Fibroblast of skin of back (primary cell): ENCODE measurements around the gene ITGBL1.
"Not testable (repeated sequence)": the region's sequence is repeated elsewhere in the genome, so short reads cannot be mapped to it uniquely, and the experiment has no call there.

Experiments
- DNase-seq: peaks from one replicate; pipeline ENCODE4 v3.0.0-alpha.2; 2013

The ITGBL1 gene

DNA sequence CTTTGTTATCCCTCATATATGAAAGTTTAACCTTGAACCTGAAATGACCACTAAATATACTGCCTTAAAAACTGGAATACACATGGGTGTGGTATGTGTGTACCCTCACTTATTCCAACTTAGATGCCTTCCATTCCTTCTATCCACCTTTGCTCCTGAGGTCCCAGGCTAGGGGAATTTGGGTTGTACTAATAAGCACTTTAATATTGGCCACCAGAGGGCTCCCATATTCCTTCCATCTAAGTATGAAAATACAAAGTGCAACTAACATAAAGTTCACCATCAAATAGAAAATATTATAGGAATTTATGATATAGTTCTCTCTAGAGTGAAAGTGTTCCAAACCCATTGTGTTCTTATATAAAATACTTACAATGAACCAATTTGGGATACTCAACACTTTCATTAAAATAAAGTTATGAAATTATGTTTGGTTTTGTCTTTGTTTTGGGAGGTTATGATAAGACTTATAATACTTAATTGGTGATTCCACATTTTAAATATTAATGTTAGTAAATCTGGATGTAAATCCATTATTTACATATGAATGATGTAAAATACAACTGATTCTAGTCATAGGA, 62.3 kb downstream of the ITGBL1 start:
- peak; percentile 65 for DNase-seq

DNA sequence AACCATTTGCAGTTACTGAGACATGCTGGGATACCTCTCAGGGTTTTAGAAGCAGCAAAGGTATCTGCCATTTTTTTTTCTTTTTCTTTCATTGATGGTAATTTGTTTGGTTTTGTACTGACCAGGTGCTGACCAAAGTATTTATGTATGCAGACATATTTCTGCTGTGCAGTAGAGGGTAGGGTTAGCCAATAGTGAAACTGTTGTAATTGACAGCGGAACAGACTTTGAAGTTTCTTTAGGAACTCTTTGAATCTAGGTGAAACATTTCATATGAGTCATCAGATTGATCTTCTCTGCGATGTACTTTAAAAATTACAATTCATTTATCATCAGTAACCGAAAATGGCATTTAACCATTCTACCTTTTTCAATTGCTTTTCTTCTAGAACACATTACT, 63.0 kb downstream of the ITGBL1 start:
- no peak for DNase-seq

DNA sequence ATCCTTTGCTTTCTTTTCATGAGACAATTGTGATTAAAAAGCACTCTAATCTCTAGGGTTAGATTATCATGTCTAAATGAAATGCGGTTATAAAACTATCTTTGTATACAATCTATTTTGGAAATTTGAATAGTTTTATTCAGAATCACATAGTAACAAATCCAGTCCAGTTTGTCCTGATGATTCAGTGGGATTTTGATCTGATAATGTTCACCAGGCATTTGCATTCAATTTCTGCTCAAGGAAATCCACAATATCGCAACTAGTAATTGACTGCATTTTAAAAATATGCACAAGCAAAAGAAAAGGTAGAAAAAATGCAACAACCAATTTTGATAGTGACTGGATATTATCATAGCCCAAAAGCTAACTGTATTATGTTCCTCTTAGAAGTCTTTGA, 63.8 kb downstream of the ITGBL1 start:
- no peak for DNase-seq

DNA sequence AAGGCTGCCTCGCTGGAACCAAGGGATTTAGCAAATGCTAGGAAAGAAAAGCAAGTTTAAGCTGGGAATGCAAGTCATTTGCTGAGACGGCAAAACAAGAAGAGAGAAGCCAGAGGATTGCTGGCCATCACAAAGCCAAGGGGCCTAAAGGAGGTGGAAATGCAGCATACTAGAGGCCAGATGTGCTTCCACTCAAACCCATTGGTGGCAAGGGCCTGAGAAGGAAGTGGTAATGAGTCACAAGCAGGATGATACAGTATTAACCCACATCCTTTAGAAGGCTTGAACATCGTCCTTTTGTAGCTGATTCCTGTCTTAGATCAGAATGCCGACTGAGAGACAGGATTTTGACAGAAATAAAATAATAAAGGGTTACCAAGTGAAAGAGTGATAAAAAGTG, 68.2 kb downstream of the ITGBL1 start:
- peak; percentile 89 for DNase-seq

DNA sequence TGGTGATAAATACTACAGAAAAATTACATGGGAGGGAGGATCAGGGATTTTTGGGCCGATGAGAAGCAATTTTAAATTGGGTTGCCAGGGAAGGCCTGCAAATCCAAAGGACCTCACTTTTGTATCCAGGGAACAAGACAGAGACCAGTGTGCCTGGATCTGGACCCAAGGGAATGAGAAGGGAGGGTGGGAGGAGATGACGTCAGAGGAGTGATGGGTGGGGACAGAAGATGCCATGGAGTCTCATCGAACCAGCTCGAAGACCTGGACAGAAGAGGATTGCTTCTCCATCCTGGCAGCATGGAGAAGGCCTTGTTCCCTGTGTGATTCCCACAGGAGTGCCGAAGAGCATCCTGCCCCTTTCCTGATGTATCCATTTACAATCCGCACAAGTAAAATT, 68.9 kb downstream of the ITGBL1 start:
- DNase-seq: no peak

DNA sequence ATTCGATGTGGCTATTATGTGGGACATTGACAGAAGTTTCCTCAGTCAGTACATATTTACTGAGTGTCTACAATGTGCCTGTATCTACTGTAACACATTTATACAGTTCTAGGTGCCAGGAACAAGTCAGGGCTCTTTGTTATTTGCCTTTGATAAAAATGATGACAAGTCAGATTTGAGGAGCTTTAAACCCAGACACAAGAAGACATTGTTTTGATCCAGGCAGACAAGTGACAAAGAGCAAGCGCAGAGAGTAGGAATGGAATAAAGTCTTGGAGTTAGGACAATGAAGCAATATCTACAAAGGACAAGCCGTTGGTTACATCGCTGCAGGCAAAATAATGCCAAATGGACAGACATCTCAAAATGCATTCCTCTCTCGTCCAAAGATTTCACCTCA, 70.1 kb downstream of the ITGBL1 start:
- DNase-seq: no peak

DNA sequence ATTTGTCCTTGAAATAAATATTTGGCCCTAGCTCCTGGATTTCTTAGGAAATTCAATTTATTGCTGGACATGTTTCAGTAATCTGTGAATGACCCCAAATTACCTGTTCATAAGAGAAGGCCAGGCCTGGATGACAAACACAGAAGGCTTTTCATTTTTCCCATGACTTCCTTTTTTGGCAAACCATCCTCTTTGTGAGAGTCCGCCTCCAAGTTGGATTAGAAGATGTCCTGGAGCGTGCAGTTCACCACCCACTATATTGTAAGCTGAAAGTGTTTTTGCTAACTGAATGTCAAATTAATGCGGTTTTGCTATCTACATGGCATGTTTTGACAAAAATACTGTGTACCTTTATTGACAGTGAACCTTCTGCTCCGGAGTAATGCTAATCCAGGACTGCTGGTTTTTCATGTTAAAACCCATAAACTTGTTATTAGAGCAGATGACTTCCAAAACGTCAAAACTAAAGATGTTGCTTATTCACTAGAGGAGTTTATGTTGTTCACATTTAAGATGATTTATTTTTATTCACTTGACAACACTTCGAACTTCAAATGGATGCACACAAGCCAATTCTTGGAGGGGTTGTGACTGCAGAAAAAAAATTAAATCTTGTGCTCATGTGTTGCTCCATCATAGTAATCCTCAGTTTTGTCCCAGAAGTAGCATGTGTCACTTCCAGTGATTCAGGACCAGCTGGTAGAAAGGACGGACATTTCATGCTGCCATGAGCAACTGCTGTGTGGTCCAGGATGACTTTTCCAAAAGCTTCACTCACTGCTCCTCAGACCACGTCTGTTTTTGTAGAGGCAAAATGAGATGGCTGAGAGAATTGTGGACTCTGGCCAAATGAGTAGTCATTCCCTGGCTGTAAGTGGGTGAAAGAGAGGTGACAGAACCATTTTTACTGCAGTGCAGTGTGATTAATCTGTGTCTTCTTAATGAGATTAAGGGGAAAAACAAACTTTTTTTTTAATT, 71.0 kb downstream of the ITGBL1 start:
- peak; percentile 92 for DNase-seq

DNA sequence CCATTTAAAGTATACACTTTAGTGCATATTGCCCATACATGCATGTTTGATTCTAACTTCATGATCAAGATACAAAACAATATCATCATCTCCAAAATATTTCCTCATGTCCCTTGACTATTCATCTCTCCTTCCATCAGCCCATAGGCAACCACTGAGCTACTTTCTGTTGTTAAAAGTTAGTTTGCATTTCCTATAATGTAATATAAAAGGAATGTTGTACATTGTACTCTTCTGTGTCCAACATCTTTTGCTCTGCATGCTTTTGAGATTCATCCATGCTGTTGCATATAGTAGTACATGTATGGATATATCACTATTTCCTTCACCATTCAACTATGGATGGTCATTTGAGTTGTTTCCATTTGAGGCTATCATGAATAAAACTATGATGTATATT, 74.7 kb downstream of the ITGBL1 start:
- peak; percentile 85 for DNase-seq

DNA sequence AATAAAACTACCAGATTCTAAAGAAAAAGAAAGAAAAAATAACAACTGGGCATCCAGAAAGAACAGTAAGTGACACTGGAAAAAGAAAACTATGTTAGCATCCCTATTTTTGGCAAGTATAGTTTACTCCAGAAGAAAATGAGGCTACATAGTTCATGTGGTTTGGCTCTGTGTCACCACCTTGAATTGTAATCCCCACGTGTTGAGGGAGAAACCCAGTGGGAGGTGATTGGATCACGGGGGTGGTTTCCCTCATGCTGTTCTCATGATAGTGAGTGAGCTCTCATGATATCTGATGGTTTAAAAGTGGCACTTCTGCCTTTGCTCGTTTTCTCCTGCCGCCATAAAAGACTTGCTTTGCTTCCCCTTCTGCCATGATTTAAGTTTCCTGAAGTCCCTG, 76.9 kb downstream of the ITGBL1 start:
- peak; percentile 87 for DNase-seq

DNA sequence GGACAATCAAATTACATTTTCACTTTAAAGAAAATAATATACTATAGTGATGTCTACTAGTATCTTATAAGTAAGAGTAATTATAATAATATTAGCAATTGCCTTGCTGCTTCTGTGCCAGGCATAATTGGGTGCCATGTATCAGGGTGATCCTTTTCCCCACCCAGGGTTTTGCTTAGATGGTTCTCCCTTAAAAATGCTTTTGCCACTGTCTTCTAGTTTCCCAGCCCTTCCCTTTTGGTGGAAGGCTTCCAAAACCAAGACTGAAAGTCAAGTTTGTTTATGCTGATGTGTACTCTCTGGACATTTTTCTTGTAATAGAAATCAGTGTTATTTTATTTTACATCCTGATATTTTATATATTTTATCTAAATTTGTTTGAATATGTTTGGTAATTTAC, 77.8 kb downstream of the ITGBL1 start:
- DNase-seq: peak; percentile 27

DNA sequence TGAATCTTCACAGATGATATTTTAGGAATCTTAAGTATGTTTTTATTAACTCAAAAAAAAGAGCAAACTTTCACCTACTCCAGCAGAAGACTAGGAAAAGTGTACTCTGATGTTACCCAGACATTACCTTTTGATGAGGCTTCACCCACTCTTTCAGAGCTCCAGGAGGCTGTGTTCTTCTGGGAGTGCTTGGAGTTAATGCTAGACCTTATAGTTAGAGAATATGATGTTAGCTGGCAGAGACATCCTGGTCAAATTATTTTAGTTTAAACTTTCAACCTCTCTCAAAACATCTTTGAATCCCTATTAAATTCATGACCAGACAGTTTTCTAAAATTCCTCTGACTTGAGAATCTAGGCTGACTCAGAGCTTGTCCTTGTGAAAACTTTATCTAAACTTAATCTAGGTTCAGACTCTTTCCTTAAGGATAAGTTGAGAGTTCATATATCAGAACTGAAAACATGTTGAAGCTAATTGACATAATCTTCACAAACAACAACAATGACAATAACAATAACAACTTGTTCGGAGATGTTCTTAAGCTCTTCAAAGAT, 82.8 kb downstream of the ITGBL1 start:
- DNase-seq: peak; percentile 70

DNA sequence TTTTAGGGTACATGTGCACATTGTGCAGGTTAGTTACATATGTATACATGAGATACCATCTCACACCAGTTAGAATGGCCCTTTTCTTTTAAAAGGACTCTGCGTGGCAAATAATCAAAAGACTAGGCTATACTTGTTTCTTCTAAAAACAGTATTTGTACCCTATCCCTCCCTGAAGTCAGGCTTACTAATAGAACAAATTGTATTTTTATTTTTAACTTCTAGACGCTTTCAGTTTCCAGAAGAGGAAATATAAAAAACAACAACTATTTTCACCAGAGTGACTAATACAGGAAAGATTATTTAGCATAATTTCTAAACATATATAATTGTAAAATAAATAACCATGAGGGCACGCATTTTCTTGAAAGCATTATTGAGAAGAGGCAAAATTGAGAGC, 83.6 kb downstream of the ITGBL1 start:
- no peak for DNase-seq

DNA sequence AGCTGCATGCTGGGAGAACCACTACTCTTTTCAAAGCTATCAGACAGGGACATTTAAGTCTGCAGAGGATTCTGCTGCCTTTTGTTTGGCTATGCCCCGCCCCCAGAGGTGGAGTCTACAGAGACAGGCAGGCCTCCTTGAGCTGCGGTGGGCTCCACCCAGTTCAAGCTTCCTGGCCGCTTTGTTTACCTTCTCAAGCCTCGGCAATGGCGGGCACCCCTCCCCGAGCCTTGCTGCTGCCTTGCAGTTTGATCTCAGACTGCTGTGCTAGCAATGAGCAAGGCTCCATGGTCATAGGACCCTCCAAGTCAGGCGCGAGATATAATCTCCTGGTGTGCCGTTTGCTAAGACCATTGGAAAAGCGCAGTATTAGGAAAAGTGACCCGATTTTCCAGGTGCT, 92.1 kb downstream of the ITGBL1 start:
- not testable (repeated sequence) for DNase-seq

DNA sequence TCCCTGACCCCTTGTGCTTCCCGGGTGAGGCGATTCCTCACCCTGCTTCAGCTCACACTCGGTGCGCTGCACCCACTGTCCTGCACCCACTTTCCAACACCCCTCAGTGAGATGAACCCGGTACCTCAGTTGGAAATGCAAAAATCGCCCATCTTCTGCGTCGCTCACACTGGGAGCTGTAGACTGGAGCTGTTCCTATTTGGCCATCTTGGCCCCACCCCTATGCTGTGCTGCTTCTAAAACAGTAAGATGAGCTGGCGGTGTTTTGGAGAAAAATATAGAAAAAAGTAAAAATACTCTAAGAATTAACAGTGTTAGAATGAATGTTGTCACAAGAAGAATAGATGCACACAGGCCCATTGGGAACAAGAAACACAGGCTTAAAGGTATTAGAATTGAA, 92.5 kb downstream of the ITGBL1 start:
- no peak for DNase-seq

DNA sequence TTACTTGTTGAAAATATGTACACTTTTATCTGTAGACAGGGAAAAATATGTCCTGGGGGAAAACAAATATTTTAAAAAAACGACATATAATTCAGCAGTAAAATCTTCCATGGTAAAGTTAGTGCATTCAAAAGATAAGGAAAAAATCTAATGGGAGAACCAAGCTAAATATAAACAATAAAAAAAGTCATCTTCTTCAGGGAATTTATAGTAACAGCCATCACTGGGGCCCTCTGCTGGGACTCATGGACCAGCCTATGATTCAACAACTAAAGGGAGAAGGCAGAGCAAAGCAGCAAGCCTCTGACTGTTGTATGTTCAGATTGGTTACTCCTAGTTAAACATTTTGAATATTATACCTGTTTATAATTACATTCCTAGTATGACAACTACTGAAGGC, 93.0 kb downstream of the ITGBL1 start:
- DNase-seq: peak; percentile 50

DNA sequence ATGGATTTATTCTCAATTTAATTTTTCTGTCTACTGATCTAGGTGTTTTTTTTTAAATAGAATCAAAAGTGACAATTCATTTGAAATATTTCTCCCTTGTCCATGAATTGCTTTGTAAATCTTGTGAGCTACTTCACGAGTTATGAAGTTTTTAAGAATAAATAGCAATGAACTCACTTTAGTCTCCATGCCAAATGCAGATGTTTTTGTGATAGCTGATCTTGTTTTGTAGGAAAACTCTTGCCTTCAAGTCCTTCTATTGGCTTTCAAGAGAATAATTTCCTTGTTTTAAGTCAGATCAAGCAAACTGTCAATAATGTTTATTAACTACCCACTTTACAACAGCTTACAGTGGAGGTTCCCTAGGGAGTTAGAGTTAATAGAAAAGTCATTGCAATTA, 99.8 kb downstream of the ITGBL1 start:
- no peak for DNase-seq

DNA sequence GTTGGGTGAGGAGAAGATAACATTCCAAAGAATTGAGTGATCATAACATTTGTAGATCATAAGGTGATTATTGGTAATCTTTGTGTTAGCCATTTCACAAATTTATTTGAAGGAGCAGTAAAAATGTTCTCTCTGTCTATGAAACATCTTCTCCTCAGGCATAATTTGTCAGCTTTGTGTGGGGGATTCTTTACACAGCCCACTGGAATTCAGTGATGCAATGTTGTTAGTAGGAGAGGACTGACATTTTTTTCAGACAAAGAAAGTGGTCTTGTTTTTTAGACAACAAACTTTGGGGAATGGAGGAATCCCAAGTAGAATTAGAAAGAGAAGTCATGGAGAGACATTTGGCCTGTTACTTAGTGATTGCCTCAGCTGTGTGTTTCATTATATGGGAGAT, 100.3 kb downstream of the ITGBL1 start:
- peak; percentile 81 for DNase-seq

DNA sequence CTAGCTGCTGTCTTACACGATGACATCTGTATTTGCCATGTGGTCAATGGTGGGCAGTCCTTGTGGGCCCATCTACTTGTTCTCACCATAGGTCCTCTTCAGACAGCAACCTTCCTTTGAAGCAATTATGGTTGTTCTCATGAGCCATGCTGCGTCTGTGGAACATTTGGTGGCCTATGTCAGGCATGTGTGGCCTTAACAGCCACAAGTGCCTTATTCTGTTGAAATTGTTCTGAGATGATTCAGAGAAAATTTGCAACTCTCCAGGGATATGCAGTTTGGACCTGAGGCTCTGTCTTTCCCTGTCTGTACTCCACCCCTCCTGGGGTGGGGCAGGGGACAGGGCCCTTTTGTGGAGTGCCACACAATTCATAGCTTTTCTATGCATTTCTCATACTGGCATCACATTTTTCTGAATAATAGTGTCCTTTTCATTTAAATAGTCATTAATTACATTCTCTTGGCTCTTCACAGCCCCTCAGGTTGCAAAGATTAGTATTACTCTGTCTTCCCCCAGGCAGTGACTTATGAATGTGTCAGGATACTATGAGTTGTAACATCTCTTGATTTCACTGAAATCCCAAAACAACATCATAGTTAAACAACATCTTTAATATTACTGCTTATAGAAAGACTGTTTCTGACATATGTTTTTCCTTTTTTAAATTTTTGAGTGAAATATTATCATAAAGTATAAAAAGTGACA, 102.1 kb downstream of the ITGBL1 start:
- peak; percentile 69 for DNase-seq

DNA sequence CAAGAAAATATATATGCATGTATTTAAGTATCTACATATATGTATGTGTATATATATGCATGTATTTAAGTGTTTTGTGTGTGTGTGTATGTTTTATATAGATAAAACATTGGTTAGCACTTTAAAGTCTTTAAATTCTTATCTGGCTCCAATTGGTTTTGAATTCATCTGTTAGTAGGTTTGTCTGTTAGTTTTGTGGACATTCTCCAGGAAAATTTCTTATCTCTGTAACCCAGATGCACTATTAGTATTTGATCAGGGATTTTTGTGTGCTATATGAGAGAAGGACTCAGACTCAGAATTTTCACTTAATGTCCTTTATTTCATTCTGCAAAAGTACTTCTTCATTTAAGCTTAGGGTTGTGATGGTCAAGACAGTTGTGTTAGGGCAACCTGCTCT, 103.1 kb downstream of the ITGBL1 start:
- DNase-seq: no peak

DNA sequence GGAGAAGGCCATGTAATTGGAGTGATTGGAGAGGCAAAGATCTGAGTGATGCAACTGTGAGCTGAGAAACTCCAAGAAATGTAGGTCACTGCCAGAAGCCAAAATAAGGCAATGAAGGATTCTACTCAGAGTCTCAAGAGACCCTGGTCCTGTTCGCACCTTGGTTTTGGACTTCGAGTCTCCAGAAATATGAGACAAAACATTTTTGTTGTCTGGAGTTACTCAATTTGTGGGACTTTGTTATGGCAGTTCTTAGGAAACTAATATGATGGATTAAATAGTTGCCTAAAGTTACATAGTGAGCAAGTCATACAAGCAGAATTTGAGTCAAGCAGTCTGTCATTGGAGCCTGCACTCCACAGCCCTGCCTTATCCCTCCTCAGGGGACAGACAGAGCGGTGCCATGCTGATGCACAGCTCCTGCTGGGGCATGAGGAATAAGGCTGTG, 104.2 kb downstream of the ITGBL1 start:
- DNase-seq: no peak

DNA sequence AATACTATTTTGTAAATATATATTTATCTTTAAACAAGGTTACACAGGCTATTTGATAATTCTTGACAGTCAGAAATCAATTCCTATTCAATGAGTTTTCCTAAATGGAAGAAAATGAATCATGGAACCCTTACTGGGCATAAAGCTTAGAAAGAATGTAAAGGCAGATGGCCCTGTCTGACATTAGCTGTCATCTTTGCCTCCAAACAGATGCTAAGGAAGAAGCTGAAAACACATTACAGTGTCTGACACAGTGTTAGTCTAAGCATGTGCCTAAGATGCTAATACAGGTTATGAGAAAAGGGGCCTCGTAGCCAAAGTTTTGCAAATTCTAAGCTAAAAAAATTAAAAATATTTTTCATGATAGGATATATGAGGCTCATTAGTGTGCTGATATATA, 112.8 kb downstream of the ITGBL1 start:
- DNase-seq: no peak

DNA sequence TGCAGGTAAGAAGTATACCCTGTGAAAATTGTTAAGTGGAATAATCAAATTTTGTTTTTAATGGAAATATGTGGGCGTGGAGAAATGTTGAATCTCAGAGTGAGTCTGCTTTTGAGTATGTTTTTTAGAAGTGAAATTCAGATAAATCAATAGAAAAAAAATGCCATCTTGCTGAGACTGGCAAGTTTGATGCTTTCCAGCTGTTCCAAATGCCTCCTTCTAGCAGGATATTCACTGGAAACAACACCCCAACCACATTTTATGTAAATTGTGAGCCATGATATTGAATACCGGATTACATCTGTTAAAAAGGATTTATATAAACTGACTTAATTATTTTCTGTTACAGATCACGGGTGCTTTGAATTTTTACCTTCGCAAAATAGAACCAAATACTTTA, 115.4 kb downstream of the ITGBL1 start:
- DNase-seq: no peak

DNA sequence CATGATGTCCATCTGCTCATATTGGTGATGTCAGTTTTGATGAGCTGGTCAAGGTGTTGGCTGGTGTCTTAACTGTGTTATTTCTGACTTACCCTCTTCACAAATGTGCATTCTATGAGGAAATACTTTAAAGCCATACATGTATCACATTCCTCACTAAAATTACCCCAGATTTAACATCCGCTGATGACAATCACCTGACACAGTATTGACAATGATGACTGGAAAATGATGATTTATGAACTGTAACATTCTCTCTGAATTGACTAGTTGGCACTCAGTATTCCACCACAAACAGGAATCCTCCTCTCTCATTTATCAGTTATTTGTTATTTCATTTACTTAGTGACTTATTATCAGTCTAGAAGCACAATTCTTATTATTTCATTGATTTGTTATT, 117.3 kb downstream of the ITGBL1 start:
- DNase-seq: no peak
